NCI-H1092 treated with DMSO at 0.1 percent for 48 hours (cell line): ENCODE data around the gene KRT17.
A peak's percentile ranks its signal among the peaks of the same experiment; 100 is the strongest.
"Not testable (repeated sequence)": the region's sequence is repeated elsewhere in the genome, so short reads cannot be mapped to it uniquely, and the experiment has no call there.

Experiments used
- DNase-seq: peaks from one replicate; lab custom pipeline; 2025; lab: John Stamatoyannopoulos, UW

The KRT17 gene

GRCh38 chr17:41593306-41593981 lies 30.9 kb downstream of the KRT17 start:
- DNase-seq: no peak

- no peak for DNase-seq
Observed at GRCh38 chr17:41592601-41593305, 31.6 kb downstream of the KRT17 start.

- no peak for DNase-seq
Observed at GRCh38 chr17:41589301-41589700, 35.1 kb downstream of the KRT17 start.

- DNase-seq: no peak
Observed at GRCh38 chr17:41588126-41588810, 36.1 kb downstream of the KRT17 start.

GRCh38 chr17:41586863-41587495 lies 37.4 kb downstream of the KRT17 start, which contains the start of gene KRT14:
KRT14 (minus strand) TSS chr17:41586895; CDS start chr17:41586834, 61 bp downstream.
- no peak for DNase-seq

GRCh38 chr17:41585301-41586056 lies 38.9 kb downstream of the KRT17 start:
- DNase-seq: no peak

GRCh38 chr17:41584331-41584927 lies 39.9 kb downstream of the KRT17 start:
- DNase-seq: not testable (repeated sequence)

GRCh38 chr17:41583137-41584127 lies 40.9 kb downstream of the KRT17 start:
- no peak for DNase-seq

- DNase-seq: not testable (repeated sequence)
Observed at GRCh38 chr17:41582061-41582968, 42.1 kb downstream of the KRT17 start.

- no peak for DNase-seq
Observed at GRCh38 chr17:41581366-41582060, 42.9 kb downstream of the KRT17 start.

GRCh38 chr17:41580687-41581365 lies 43.5 kb downstream of the KRT17 start:
- DNase-seq: no peak

GRCh38 chr17:41580244-41580575 lies 44.2 kb downstream of the KRT17 start:
- DNase-seq: no peak

GRCh38 chr17:41579484-41580243 lies 44.7 kb downstream of the KRT17 start:
- peak; percentile 68 for DNase-seq

- no peak for DNase-seq
Observed at GRCh38 chr17:41578971-41579370, 45.4 kb downstream of the KRT17 start.

GRCh38 chr17:41578538-41578937 lies 45.8 kb downstream of the KRT17 start:
- no peak for DNase-seq

GRCh38 chr17:41576740-41577139 lies 47.6 kb downstream of the KRT17 start:
- DNase-seq: not testable (repeated sequence)

GRCh38 chr17:41575336-41575735 lies 49.0 kb downstream of the KRT17 start:
- DNase-seq: no peak
